HEK293 (cell line): ENCODE measurements around the gene HARS2.
A peak's percentile ranks its signal among the peaks of the same experiment; 100 is the strongest.

Experiments used
- CTCF ChIA-PET: fragments of 350-600 bp; formaldehyde crosslinking; extraction: SDS; loops from one replicate; lab custom pipeline; 2021; ENCODE audit warnings: antibody characterized with exemption; lab: Yijun Ruan, JAX
- POLR2A ChIA-PET: fragments of 300-600 bp; formaldehyde crosslinking; extraction: SDS; loops from one replicate; lab custom pipeline; 2020; ENCODE audit warnings: antibody characterized with exemption, inconsistent platforms; lab: Yijun Ruan, JAX
- H3K27ac ChIP-seq: fragments of 200-500 bp; sonication (Bioruptor generic); 2 replicates; pipeline ENCODE4 v1.5.1; 2014; ENCODE audit warnings: low read depth, low read length, control low read depth, inconsistent platforms; ENCODE audit errors: extremely low read depth
- H3K36me3 ChIP-seq, 2 experiments: fragments of 200-500 bp in 1 of 2; sonication (Bioruptor generic) in 1 of 2; 1 replicate in 1 of 2; 2 replicates in 1 of 2; pipeline ENCODE4 v1.5.1; 2014 to 2017; ENCODE audit warnings: inconsistent platforms in 2 of 2, low read length in 2 of 2; ENCODE audit not compliant: control insufficient read depth in 2 of 2, insufficient read depth in 1 of 2
- H3K4me1 ChIP-seq: fragments of 200-500 bp; sonication (Bioruptor generic); 2 replicates; pipeline ENCODE4 v1.5.1; 2014; ENCODE audit warnings: mild to moderate bottlenecking, low read length, inconsistent platforms; ENCODE audit not compliant: control insufficient read depth, insufficient read depth
- H3K4me3 ChIP-seq: 2 replicates; pipeline ENCODE4 v1.5.1; 2011; ENCODE audit warnings: low read depth, mild to moderate bottlenecking, control low read depth, low read length, moderate library complexity
- H3K9me3 ChIP-seq: fragments of 200-500 bp; sonication (Bioruptor generic); 2 replicates; pipeline ENCODE4 v1.5.1; 2014; ENCODE audit warnings: low read depth, low read length, inconsistent platforms; ENCODE audit not compliant: control insufficient read depth, insufficient read depth
- SP2 ChIP-seq: fragments of 450-650 bp; formaldehyde crosslinking; IDR thresholded peaks from 2 replicates; pipeline ENCODE4 v1.5.1; 2016; ENCODE audit warnings: missing biosample characterization, missing genetic modification characterization
- SP7 ChIP-seq: fragments of 450-650 bp; formaldehyde crosslinking; IDR thresholded peaks from 2 replicates; pipeline ENCODE4 v1.5.1; 2016; ENCODE audit warnings: missing biosample characterization, missing genetic modification characterization
- ZBTB48 ChIP-seq: fragments of 450-650 bp; formaldehyde crosslinking; IDR thresholded peaks from 2 replicates; pipeline ENCODE4 v1.5.1; 2016; ENCODE audit warnings: missing biosample characterization, missing genetic modification characterization
- ZFP41 ChIP-seq: fragments of 450-650 bp; formaldehyde crosslinking; IDR thresholded peaks from 2 replicates; pipeline ENCODE4 v1.5.1; 2016; ENCODE audit warnings: missing biosample characterization, missing genetic modification characterization, borderline replicate concordance
- ZNF221 ChIP-seq: fragments of 450-650 bp; formaldehyde crosslinking; IDR thresholded peaks from 2 replicates; pipeline ENCODE4 v1.5.1; 2017; ENCODE audit warnings: missing biosample characterization, missing genetic modification characterization, borderline replicate concordance
- ZNF324 ChIP-seq: fragments of 450-650 bp; formaldehyde crosslinking; IDR thresholded peaks from 2 replicates; pipeline ENCODE4 v1.5.1; 2016; ENCODE audit warnings: missing biosample characterization, missing genetic modification characterization
- ZNF341 ChIP-seq: fragments of 450-650 bp; formaldehyde crosslinking; IDR thresholded peaks from 2 replicates; pipeline ENCODE4; 2016; ENCODE audit warnings: low read depth, missing biosample characterization, missing genetic modification characterization
- ZNF350 ChIP-seq: fragments of 450-650 bp; formaldehyde crosslinking; IDR thresholded peaks from 2 replicates; pipeline ENCODE4 v1.5.0; 2017; ENCODE audit warnings: missing biosample characterization, mild to moderate bottlenecking, missing genetic modification characterization
- ZNF394 ChIP-seq: fragments of 450-650 bp; formaldehyde crosslinking; IDR thresholded peaks from 2 replicates; pipeline ENCODE4 v1.5.1; 2016; ENCODE audit warnings: missing biosample characterization, missing genetic modification characterization, mild to moderate bottlenecking, moderate library complexity, borderline replicate concordance
- ZNF426 ChIP-seq: fragments of 450-650 bp; formaldehyde crosslinking; IDR thresholded peaks from 2 replicates; pipeline ENCODE4 v1.5.1; 2017; ENCODE audit warnings: missing biosample characterization, missing genetic modification characterization, mild to moderate bottlenecking, inconsistent platforms, moderate library complexity
- ZNF521 ChIP-seq: fragments of 450-650 bp; formaldehyde crosslinking; IDR thresholded peaks from 2 replicates; pipeline ENCODE4 v1.5.1; 2017; ENCODE audit warnings: missing biosample characterization, mild to moderate bottlenecking, missing genetic modification characterization
- ZNF530 ChIP-seq: fragments of 450-650 bp; formaldehyde crosslinking; IDR thresholded peaks from 2 replicates; pipeline ENCODE4 v1.5.1; 2016; ENCODE audit warnings: low read depth, missing biosample characterization, missing genetic modification characterization
- ZNF623 ChIP-seq: fragments of 450-650 bp; formaldehyde crosslinking; IDR thresholded peaks from 2 replicates; pipeline ENCODE4 v1.5.1; 2016; ENCODE audit warnings: missing biosample characterization, missing genetic modification characterization
- ZNF654 ChIP-seq: fragments of 450-650 bp; formaldehyde crosslinking; IDR thresholded peaks from 2 replicates; pipeline ENCODE4 v1.5.1; 2016; ENCODE audit warnings: low read depth, missing biosample characterization, missing genetic modification characterization
- ZNF670 ChIP-seq: fragments of 450-650 bp; formaldehyde crosslinking; IDR thresholded peaks from 2 replicates; pipeline ENCODE4 v1.5.1; 2016; ENCODE audit warnings: missing biosample characterization, missing genetic modification characterization, low read depth
- ZNF677 ChIP-seq: fragments of 450-650 bp; IDR thresholded peaks from 2 replicates; pipeline ENCODE4 v1.5.0; 2018; ENCODE audit warnings: missing biosample characterization, mild to moderate bottlenecking, missing genetic modification characterization, moderate library complexity
- ZNF701 ChIP-seq: fragments of 450-650 bp; formaldehyde crosslinking; IDR thresholded peaks from 2 replicates; pipeline ENCODE4 v1.5.1; 2016; ENCODE audit warnings: missing biosample characterization, missing genetic modification characterization
- ZNF777 ChIP-seq: fragments of 450-650 bp; formaldehyde crosslinking; IDR thresholded peaks from 2 replicates; pipeline ENCODE4 v1.5.1; 2017; ENCODE audit warnings: missing biosample characterization, missing genetic modification characterization, borderline replicate concordance
- ZNF791 ChIP-seq: fragments of 450-650 bp; formaldehyde crosslinking; IDR thresholded peaks from 2 replicates; pipeline ENCODE4 v1.5.1; 2016; ENCODE audit warnings: missing biosample characterization, missing genetic modification characterization
- TF ChIP-seq, protein P1 (sequence below): fragments of 450-650 bp; formaldehyde crosslinking; IDR thresholded peaks from 2 replicates; pipeline ENCODE4 v1.5.1; 2016; ENCODE audit warnings: missing biosample characterization, missing genetic modification characterization
- TF ChIP-seq, protein P2 (sequence below): fragments of 450-650 bp; formaldehyde crosslinking; IDR thresholded peaks from 2 replicates; pipeline ENCODE4 v1.5.1; 2016; ENCODE audit warnings: missing biosample characterization, missing genetic modification characterization
- TF ChIP-seq, protein P3 (sequence below): fragments of 450-650 bp; formaldehyde crosslinking; IDR thresholded peaks from 2 replicates; pipeline ENCODE4 v1.5.1; 2016; ENCODE audit warnings: missing biosample characterization, missing genetic modification characterization
- TF ChIP-seq, protein P4 (sequence below): fragments of 450-650 bp; formaldehyde crosslinking; IDR thresholded peaks from 2 replicates; pipeline ENCODE4 v1.5.1; 2016; ENCODE audit warnings: missing biosample characterization, missing genetic modification characterization

HARS2 gene

DNA sequence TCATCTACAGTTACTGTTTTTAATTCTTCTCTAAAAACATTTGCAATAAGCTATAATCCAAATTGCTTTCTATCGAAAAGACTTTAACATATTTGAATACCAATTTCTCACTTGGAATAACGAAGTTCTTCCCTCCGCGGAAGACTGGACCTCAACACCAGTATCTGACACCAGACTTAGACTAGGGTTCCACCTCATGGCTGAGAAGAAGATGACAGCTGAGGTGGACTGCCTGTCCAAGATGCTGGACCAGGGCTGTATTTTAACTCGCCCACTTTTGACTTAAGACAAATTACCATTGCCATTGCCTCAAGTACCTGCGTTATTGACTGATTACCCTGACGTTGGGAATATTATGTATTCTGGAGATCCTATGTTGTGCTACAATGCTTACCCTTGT is 43.1 kb downstream of the HARS2 start:
- no peaks in the 10 kb centered on the region for H3K9me3 ChIP-seq
- no peaks in the 10 kb centered on the region for H3K36me3 ChIP-seq
- no peaks in the 10 kb centered on the region for H3K4me1 ChIP-seq
- no peak overlapping the region for H3K27ac ChIP-seq
- CTCF ChIA-PET: interaction anchor here (0.6 to 1.3 kb wide), 4 partner anchors 12 to 361 kb away, joined by 3 to 4 read pairs (median 4); no protein-coding TSS in a partner anchor
- TF ChIP-seq ZNF324 (tag by site-specific recombination) (no peak), ZNF654 (tag by site-specific recombination) (peak; percentile 55)
- TF ChIP-seq, all 188 proteins: peak for 1
- POLR2A ChIA-PET: no interaction called here
- H3K4me3 ChIP-seq: no peak overlapping the region

DNA sequence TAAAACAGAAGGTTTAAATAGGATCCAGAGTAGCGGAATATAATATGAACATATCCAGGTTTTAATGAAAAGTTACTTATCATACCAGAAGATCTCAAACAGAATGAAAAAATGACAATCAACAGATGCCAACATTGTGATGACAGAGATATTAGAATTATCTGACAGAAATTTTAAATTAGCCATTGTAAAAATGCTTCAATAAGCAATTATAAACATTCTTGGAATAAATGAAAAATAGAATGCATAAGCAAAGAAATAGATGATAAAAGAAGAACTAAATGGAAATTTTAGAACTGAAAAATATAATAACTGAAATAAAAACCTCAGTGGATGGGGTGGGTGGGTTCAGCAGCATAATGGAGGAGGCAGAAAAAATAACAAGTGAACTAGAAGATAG is 46.2 kb downstream of the HARS2 start:
- TF ChIP-seq SP7 (no peak), ZNF521 (no peak), ZNF623 (no peak), ZBTB48 (tag by site-specific recombination) (no peak), SP2 (tag by site-specific recombination) (no peak), ZNF221 (tag by site-specific recombination) (no peak), ZNF394 (no peak), ZNF791 (tag by site-specific recombination) (no peak), ZNF701 (no peak), ZNF341 (no peak)
- TF ChIP-seq, protein P1, sequence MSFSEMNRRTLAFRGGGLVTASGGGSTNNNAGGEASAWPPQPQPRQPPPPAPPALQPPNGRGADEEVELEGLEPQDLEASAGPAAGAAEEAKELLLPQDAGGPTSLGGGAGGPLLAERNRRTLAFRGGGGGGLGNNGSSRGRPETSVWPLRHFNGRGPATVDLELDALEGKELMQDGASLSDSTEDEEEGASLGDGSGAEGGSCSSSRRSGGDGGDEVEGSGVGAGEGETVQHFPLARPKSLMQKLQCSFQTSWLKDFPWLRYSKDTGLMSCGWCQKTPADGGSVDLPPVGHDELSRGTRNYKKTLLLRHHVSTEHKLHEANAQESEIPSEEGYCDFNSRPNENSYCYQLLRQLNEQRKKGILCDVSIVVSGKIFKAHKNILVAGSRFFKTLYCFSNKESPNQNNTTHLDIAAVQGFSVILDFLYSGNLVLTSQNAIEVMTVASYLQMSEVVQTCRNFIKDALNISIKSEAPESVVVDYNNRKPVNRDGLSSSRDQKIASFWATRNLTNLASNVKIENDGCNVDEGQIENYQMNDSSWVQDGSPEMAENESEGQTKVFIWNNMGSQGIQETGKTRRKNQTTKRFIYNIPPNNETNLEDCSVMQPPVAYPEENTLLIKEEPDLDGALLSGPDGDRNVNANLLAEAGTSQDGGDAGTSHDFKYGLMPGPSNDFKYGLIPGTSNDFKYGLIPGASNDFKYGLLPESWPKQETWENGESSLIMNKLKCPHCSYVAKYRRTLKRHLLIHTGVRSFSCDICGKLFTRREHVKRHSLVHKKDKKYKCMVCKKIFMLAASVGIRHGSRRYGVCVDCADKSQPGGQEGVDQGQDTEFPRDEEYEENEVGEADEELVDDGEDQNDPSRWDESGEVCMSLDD (tag by site-specific recombination): no peak
- TF ChIP-seq, protein P2, sequence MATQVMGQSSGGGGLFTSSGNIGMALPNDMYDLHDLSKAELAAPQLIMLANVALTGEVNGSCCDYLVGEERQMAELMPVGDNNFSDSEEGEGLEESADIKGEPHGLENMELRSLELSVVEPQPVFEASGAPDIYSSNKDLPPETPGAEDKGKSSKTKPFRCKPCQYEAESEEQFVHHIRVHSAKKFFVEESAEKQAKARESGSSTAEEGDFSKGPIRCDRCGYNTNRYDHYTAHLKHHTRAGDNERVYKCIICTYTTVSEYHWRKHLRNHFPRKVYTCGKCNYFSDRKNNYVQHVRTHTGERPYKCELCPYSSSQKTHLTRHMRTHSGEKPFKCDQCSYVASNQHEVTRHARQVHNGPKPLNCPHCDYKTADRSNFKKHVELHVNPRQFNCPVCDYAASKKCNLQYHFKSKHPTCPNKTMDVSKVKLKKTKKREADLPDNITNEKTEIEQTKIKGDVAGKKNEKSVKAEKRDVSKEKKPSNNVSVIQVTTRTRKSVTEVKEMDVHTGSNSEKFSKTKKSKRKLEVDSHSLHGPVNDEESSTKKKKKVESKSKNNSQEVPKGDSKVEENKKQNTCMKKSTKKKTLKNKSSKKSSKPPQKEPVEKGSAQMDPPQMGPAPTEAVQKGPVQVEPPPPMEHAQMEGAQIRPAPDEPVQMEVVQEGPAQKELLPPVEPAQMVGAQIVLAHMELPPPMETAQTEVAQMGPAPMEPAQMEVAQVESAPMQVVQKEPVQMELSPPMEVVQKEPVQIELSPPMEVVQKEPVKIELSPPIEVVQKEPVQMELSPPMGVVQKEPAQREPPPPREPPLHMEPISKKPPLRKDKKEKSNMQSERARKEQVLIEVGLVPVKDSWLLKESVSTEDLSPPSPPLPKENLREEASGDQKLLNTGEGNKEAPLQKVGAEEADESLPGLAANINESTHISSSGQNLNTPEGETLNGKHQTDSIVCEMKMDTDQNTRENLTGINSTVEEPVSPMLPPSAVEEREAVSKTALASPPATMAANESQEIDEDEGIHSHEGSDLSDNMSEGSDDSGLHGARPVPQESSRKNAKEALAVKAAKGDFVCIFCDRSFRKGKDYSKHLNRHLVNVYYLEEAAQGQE (tag by site-specific recombination): no peak
- no peak overlapping the region for H3K4me3 ChIP-seq
- no peaks in the 10 kb centered on the region for H3K9me3 ChIP-seq
- ChIA-PET CTCF (no interaction called here), POLR2A (no interaction called here)
- no peak overlapping the region for H3K27ac ChIP-seq
- no peaks in the 10 kb centered on the region for H3K4me1 ChIP-seq
- H3K36me3 ChIP-seq: no peaks in the 10 kb centered on the region

DNA sequence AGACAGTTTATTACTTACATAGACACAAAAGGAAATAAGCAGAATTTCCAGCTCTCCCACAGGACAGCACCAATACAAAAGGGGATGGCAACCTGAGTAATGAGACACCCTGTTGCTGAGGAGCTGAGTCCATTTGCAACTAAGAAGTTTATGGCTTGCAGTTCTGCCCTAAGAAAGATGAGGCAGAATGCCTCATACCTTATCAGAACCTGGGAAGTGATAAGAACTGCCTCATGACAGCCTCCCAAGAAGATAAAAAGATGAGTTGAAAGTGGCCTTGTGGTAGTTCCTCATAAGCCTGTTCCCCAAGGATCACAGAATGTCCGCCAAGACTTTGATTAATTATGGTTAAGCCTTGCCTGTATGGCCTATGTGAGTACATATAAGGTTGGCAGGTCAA is 50.7 kb downstream of the HARS2 start:
- H3K4me1 ChIP-seq: no peaks in the 10 kb centered on the region
- ChIA-PET POLR2A (no interaction called here), CTCF (no interaction called here)
- no peaks in the 10 kb centered on the region for H3K36me3 ChIP-seq
- no peaks in the 10 kb centered on the region for H3K9me3 ChIP-seq
- no peak overlapping the region for H3K4me3 ChIP-seq
- H3K27ac ChIP-seq: no peak overlapping the region
- TF ChIP-seq ZNF677 (tag by site-specific recombination) (no peak), ZNF426 (no peak), ZFP41 (tag by site-specific recombination) (no peak), ZNF670 (tag by site-specific recombination) (no peak), ZNF350 (tag by site-specific recombination) (no peak), ZNF530 (no peak), ZNF777 (tag by site-specific recombination) (no peak)
- TF ChIP-seq, protein P3, sequence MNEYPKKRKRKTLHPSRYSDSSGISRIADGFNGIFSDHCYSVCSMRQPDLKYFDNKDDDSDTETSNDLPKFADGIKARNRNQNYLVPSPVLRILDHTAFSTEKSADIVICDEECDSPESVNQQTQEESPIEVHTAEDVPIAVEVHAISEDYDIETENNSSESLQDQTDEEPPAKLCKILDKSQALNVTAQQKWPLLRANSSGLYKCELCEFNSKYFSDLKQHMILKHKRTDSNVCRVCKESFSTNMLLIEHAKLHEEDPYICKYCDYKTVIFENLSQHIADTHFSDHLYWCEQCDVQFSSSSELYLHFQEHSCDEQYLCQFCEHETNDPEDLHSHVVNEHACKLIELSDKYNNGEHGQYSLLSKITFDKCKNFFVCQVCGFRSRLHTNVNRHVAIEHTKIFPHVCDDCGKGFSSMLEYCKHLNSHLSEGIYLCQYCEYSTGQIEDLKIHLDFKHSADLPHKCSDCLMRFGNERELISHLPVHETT: no peak
- TF ChIP-seq, protein P4, sequence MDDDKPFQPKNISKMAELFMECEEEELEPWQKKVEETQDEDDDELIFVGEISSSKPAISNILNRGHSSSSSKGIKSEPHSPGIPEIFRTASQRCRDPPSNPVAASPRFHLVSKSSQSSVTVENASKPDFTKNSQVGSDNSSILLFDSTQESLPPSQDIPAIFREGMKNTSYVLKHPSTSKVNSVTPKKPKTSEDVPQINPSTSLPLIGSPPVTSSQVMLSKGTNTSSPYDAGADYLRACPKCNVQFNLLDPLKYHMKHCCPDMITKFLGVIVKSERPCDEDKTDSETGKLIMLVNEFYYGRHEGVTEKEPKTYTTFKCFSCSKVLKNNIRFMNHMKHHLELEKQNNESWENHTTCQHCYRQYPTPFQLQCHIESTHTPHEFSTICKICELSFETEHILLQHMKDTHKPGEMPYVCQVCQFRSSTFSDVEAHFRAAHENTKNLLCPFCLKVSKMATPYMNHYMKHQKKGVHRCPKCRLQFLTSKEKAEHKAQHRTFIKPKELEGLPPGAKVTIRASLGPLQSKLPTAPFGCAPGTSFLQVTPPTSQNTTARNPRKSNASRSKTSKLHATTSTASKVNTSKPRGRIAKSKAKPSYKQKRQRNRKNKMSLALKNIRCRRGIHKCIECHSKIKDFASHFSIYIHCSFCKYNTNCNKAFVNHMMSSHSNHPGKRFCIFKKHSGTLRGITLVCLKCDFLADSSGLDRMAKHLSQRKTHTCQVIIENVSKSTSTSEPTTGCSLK (tag by site-specific recombination): no peak
